ENCODE measurements around the gene PTBP1. TPM values are rescaled to one million over a fixed set of nuclear protein-coding genes. Genes with fewer than 3 reads are reported as not detected.
"Not testable (repeated sequence)": the region's sequence is repeated elsewhere in the genome, so short reads cannot be mapped to it uniquely, and the experiment has no call there.

PTBP1 gene
- total and polyA plus RNA-seq, 8 donors: 83.3 to 160 (median 115) TPM

GRCh38 chr19:840519-841206 is 43.4 kb downstream of the PTBP1 start, which contains the start of gene PRTN3:
Gene PRTN3, plus strand, starts transcription at chr19:840999. Its CDS starts 10 bp downstream, at chr19:841009.
- Histone ChIP-seq H3K9me3 (no peaks in the 10 kb centered on the region), H3K36me3 (no peaks in the 10 kb centered on the region), H3K4me3 (no peak within 1 kb of the TSS), H3K27me3 (no peaks in the 10 kb centered on the region), H3K4me1 (peaks cover 0 to 8% (median 7%) of the 10 kb centered on the region in 3 donors), H3K27ac (no peak within 1 kb of the TSS)
- no peak for ATAC-seq
- TF ChIP-seq, protein P1, sequence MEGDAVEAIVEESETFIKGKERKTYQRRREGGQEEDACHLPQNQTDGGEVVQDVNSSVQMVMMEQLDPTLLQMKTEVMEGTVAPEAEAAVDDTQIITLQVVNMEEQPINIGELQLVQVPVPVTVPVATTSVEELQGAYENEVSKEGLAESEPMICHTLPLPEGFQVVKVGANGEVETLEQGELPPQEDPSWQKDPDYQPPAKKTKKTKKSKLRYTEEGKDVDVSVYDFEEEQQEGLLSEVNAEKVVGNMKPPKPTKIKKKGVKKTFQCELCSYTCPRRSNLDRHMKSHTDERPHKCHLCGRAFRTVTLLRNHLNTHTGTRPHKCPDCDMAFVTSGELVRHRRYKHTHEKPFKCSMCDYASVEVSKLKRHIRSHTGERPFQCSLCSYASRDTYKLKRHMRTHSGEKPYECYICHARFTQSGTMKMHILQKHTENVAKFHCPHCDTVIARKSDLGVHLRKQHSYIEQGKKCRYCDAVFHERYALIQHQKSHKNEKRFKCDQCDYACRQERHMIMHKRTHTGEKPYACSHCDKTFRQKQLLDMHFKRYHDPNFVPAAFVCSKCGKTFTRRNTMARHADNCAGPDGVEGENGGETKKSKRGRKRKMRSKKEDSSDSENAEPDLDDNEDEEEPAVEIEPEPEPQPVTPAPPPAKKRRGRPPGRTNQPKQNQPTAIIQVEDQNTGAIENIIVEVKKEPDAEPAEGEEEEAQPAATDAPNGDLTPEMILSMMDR (IDR thresholded peaks at IDR 0.05): no peak
- intact Hi-C loops (cut with DNase I): no loop called here
- DNase-seq: no peak
- 57 to 67% methylated on average over 24 of the region's 24 CpGs for WGBS, 2 donors
- FAIRE-seq: no peak

- DNase-seq; ATAC-seq; FAIRE-seq; H3K4me1 ChIP-seq; H3K27me3 ChIP-seq; H3K36me3 ChIP-seq; intact Hi-C loops (cut with DNase I); H3K4me3 ChIP-seq; H3K9me3 ChIP-seq; H3K27ac ChIP-seq: not testable (repeated sequence)
- 77 to 81% methylated on average over 7 of the region's 7 CpGs for WGBS, 2 donors
Measured at GRCh38 chr19:842802-843179, 45.5 kb downstream of the PTBP1 start.

- 3 to 4% methylated on average over 37 to 46 of the region's 46 CpGs for WGBS, 2 donors
- ATAC-seq: peak; percentile 65 to 84 (median 74)
- TF ChIP-seq, protein P1 (IDR thresholded peaks at IDR 0.05): no peak
- no peaks in the 10 kb centered on the region for H3K36me3 ChIP-seq
- no peaks in the 10 kb centered on the region for H3K27me3 ChIP-seq
- FAIRE-seq: no peak
- no peak for DNase-seq
- no peaks in the 10 kb centered on the region for H3K9me3 ChIP-seq
- H3K4me1 ChIP-seq: peaks cover 0 to 8% (median 7%) of the 10 kb centered on the region in 3 donors
- H3K4me3 ChIP-seq: peak overlapping the region in 1 of 4 donors; percentile 33
- H3K27ac ChIP-seq: no peak overlapping the region
- intact Hi-C loops (cut with DNase I): no loop called here
Measured at GRCh38 chr19:843180-843835, 46.1 kb downstream of the PTBP1 start.

DNA sequence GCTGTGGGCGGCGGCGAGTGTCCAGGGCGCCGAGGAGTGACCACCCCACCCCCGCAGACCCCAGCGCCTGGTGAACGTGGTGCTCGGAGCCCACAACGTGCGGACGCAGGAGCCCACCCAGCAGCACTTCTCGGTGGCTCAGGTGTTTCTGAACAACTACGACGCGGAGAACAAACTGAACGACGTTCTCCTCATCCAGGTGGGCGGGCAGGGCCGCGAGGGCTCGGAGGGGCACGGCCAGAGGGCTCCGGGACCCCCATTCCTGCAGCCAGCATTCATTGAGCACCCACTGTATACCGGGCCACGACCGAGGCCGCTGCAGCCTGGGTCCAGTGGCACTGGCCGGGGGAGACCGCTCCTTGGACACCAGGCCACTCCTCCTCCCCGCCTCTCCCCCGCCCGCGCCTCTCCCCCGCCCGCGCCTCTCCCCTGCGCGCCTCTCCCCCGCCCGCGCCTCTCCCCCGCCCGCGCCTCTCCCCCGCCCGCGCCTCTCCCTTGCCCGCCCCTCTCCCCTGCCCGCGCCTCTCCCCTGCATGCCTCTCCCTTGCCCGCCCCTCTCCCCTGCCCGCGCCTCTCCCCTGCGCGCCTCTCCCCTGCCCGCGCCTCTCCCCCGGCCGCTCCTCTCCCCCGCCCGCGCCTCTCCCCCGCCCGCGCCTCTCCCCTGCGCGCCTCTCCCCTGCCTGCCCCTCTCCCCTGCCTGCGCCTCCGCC is 46.7 kb downstream of the PTBP1 start:
- Histone ChIP-seq H3K9me3 (no peaks in the 10 kb centered on the region), H3K27ac (no peak overlapping the region), H3K36me3 (no peaks in the 10 kb centered on the region), H3K4me1 (peaks cover 0 to 8% (median 7%) of the 10 kb centered on the region in 3 donors), H3K4me3 (peak overlapping the region in 1 of 4 donors; percentile 33), H3K27me3 (no peaks in the 10 kb centered on the region)
- intact Hi-C loops (cut with DNase I): no loop called here
- TF ChIP-seq, protein P1 (IDR thresholded peaks at IDR 0.05): no peak
- ATAC-seq (peak in 3 of 4 donors; percentile 29 to 76 (median 45)), DNase-seq (no peak), FAIRE-seq (no peak)
- WGBS, 2 donors: 4 to 14% methylated on average over 30 to 61 of the region's 70 CpGs

GRCh38 chr19:844546-844971 is 47.3 kb downstream of the PTBP1 start:
- 16 to 32% methylated on average over 11 of the region's 11 CpGs for WGBS, 2 donors

More at GRCh38 chr19:844546-844971, 47.3 kb downstream of the PTBP1 start:
- no peak overlapping the region for H3K4me3 ChIP-seq
- H3K9me3 ChIP-seq: no peaks in the 10 kb centered on the region
- intact Hi-C loops (cut with DNase I): no loop called here
- no peak for FAIRE-seq
- no peaks in the 10 kb centered on the region for H3K36me3 ChIP-seq
- H3K4me1 ChIP-seq: peaks cover 0 to 8% (median 7%) of the 10 kb centered on the region in 3 donors
- DNase-seq: no peak
- H3K27ac ChIP-seq: no peak overlapping the region
- peak in 1 of 4 donors; percentile 9 for ATAC-seq
- TF ChIP-seq, protein P1 (IDR thresholded peaks at IDR 0.05): no peak
- no peaks in the 10 kb centered on the region for H3K27me3 ChIP-seq

Data from pancreas (tissue), 10 donors.